ENCODE data around the gene ADAMTS9. TPM values are rescaled to one million over a fixed set of nuclear protein-coding genes. Genes with fewer than 3 reads are reported as not detected.

Gene ADAMTS9
- total RNA-seq, 1 experiment from 2014 or later, result 0.46 TPM

GRCh38 chr3:64650715-64651114 lies 37.1 kb downstream of the ADAMTS9 start:
- H3K27me3 Mint-ChIP-seq (ENCODE audit: low read depth), result peaks cover 2% of the 10 kb centered on the region; the same call in 1 of the 2 replicates
- Histone ChIP-seq H3K4me1 (ENCODE audit: insufficient read depth, low read length) (no peaks in the 10 kb centered on the region), H4K8ac (replicated peaks; ENCODE audit: insufficient read length, low read depth, low read length) (no peak overlapping the region), H3K23ac (ENCODE audit: insufficient read length, low read depth, low read length) (no peak overlapping the region), H3K56ac (ENCODE audit: insufficient read length, low read depth, low read length) (no peak overlapping the region), H2BK15ac (ENCODE audit: low read depth, low read length) (no peak overlapping the region), H3K9me3 (ENCODE audit: control insufficient read depth, low read depth, low read length) (no peaks in the 10 kb centered on the region), H3K23me2 (ENCODE audit: insufficient read length, low read depth, low read length, poor library complexity, severe bottlenecking) (no peaks in the 10 kb centered on the region), H2AFZ (ENCODE audit: low read length) (no peak overlapping the region), H3K79me2 (ENCODE audit: insufficient read depth, low read length) (no peaks in the 10 kb centered on the region), H4K20me1 (ENCODE audit: control insufficient read depth, insufficient read depth, insufficient read length) (no peaks in the 10 kb centered on the region), H4K5ac (ENCODE audit: insufficient read length, low read depth, low read length) (no peak overlapping the region), H2AK5ac (ENCODE audit: insufficient read length, low read length) (no peak overlapping the region), H3K27me3 (ENCODE audit: insufficient read depth, low read length) (no peaks in the 10 kb centered on the region), H3K27ac (ENCODE audit: insufficient read length, low read depth, low read length) (no peak overlapping the region), H3K18ac (ENCODE audit: insufficient read length, low read depth, low read length) (no peak overlapping the region), H3T11ph (ENCODE audit: low read length) (no peak overlapping the region), H2BK20ac (ENCODE audit: low read depth, low read length, poor library complexity, severe bottlenecking) (no peak overlapping the region), H3K4me2 (ENCODE audit: insufficient read depth, insufficient read length, low read length) (no peak overlapping the region), H2BK12ac (ENCODE audit: insufficient read length, low read depth, low read length) (no peak overlapping the region), H3K79me1 (ENCODE audit: insufficient read depth, low read depth, low read length, poor library complexity, severe bottlenecking) (no peaks in the 10 kb centered on the region), H3K9ac (ENCODE audit: extremely low read depth, insufficient read length, low read length) (no peak overlapping the region), H3K14ac (ENCODE audit: insufficient read depth, low read length) (no peak overlapping the region), H4K91ac (ENCODE audit: insufficient read length, low read depth, low read length) (no peak overlapping the region), H3K4ac (ENCODE audit: low read depth, low read length) (no peak overlapping the region), H2BK120ac (ENCODE audit: low read depth, low read length, poor library complexity, severe bottlenecking) (no peak overlapping the region), H2BK5ac (ENCODE audit: insufficient read length, low read length) (no peak overlapping the region)
- H3K4me3 Mint-ChIP-seq, result no peak overlapping the region
- no peak for DNase-seq
- H3K27ac Mint-ChIP-seq, result no peak overlapping the region; a peak in 1 of 7 replicates
- WGBS (ENCODE audit: extremely low coverage, insufficient read length, low lambda C conversion rate), result no CpG with 5 or more reads among the region's 1 CpG
- TF ChIP-seq CTCF (conservative IDR thresholded peaks at IDR 0.05), result no peak
- H3K4me1 Mint-ChIP-seq, result peaks cover 14 to 17% of the 10 kb centered on the region in 2 experiments
- no peaks in the 10 kb centered on the region for H3K36me3 Mint-ChIP-seq (ENCODE audit: insufficient read depth in 1 of 3, low read depth in 3 of 3)
- no peaks in the 10 kb centered on the region for H3K9me3 Mint-ChIP-seq
